ENCODE measurements around the gene STK10. TPM values are rescaled to one million over a fixed set of nuclear protein-coding genes. Genes with fewer than 3 reads are reported as not detected.

Gene STK10
- total RNA-seq, 1 experiment from 2014 or later = 18.1 TPM

DNA sequence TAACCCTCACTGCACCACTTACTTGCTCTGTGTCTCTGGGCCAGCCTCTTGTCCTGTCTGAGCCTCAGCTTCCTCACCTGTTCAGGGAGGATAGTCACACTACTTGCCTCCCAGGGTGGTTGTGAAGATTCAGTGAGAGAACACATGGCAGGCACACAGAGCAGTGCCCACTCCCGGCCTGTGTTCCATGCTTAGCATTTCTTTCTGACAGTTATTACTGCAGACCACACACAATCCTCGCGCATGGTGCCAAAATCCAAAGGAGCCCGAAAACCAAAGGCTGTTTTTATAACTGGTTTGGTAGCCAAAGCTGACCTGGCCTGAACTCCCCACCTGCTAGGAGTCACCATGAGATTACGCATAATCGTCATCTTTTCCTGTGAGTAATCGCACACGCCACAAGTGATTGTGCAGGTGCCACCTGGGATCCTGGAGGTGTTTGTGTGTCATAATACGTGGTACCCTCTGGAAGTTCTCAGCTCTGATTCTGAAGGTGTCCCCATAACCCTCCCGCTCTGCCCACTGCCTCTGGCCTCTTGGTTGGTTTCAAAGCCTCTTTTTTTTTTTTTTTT is 97.0 kb downstream of the STK10 start:
- no peak for DNase-seq (ENCODE audit: low read depth)

DNA sequence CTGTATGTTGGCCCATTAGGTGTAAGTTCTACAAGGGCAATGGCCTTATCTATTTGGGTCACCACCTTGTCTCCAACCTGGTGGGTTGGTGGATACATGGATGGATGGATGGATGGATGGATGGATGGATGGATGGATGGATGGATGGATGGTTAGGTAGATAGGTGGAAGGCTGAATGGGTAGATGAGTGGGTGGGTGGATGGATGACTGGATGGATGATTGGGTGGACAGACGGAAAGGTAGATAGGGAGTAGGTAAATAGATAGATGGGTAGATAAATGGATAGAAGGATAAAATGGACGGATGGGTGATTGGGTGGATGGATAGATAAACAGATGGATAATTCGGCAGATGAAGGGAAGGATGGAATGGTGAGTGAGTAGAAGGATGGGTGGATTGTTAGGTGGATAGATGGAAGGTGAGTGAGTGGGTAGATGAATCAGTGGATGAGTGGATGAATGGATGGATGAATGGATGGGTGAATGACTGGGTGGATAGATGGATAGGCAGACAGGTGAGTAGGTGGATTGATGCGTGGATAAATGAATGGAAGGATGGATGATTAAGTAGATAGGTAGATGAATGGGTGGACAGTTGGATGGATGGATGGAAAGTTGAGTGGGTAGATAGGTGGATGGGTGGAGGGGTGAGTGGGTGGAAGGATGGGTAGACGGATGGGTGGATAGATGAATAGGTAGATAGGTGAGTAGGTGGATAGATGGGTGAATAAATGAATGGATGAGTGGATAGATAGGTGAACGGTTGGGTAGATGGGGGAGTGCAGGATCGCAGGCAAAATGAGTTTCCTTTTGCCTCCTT is 98.5 kb downstream of the STK10 start:
- DNase-seq (ENCODE audit: low read depth) = no peak

DNA sequence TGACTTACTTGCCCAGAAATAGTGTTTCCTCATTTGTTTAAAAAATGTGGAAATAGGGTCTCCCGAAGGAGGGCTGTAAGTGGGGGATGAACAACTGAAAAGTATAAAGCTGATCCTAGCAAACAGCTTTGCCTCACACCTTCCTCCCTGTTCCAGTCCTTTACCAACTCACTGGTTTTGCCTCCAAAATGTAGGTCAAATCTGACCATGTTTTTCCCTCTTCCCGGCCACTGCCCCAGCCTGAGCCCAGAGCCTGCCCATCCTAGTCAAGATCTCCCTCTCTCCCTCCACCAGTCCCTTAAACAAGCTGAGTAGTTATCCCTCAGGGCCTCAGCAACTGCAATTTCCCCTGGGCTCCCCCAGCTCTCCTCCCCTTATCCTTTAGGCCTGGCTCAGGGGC is 99.2 kb downstream of the STK10 start:
- DNase-seq (ENCODE audit: low read depth) = no peak

DNA sequence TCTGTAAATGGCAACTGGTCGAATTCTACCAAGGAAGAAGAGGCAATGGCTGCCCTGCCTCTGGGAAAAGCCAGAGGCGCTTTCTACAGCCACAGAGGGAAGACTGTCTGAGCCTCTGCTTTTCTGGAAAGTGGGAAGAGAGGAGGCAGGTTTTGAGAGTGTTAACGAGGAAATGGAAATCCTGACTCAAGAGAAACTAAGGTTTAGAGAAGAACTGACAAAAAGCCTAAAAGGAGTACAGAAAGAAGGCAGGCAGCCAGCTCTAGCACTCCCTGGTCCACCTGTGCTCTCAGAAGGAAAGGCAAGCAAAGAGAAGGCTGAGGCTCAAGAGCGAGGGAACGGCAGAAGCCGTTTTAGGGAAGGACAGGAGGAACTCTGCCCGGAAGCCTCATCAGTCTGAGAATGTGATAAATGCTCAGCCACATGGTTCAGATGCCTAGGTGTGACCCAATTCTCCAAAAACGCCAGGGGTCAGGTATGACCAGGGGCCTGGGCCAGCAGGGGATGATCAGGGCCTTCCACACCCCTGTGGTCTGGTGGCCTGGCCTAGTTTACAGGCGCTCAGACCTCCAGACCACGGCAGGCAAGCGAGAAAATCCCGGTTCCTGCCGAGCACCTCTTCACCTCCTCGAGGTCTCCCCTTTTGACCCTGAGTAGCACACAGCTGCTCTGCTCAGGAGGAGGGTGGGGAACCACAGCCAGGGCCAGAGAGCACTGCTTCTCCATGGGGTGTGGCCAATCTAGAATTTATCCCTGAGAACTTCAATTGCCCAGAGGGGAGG is 101.6 kb downstream of the STK10 start:
- DNase-seq (ENCODE audit: low read depth) = no peak

DNA sequence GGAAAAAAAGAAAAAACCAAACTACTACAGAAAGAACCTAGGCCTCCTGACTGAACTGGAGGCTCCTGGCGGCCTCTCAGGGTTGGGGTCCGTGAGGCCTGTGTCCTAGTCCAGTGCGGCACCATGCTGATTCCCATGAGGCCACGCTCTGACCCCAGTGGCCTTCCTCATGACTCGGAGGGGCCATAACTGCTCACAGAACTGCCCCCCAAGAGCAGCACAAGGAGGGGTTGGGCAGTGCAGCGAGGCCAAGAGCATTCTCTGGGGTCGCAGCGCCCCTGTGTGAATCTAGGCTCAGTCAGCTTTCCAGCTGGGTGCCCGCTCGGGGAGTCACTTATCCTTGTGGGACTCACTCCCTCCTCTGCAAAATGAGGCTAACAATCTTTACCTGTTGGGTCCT is 102.3 kb downstream of the STK10 start:
- DNase-seq (ENCODE audit: low read depth) = no peak

DNA sequence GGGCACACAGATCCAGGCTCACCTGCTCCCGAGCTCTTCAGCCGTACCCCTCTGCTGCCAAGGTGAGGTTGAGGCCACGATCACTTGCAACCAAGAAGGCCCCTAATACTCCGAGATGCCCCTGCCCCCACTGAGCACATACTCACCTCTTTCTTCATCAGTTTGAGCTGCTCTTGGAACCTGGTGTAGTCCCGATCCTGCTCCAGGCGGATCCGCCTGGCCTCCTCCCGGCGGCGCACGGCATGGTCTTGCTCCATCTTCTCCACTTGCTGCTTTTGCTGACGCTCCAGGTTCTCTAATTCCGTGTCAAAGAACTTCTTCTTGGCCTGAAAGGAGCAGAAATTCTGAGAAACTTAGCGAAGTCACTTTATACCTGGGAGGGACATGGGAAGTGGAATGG is 105.8 kb downstream of the STK10 start:
- no peak for DNase-seq (ENCODE audit: low read depth)

DNA sequence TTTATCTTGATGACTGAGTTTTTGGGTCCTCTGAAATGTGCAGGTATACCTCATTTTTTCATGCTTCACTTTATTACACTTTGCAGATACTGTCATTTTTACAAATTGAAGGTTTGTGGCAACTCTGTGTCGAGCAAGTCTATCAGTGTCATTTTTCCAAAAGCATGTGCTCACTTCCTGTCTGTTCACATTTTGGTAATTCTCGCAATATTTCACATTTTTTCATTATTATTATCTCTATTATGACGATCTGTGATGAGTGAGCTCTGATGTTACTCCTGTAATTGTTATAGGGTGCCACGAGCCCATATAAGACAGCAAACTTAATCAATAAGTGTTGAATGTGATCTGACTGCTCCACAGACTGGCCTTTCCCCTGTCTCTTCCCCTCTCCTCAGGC is 108.1 kb downstream of the STK10 start:
- no peak for DNase-seq (ENCODE audit: low read depth)

DNA sequence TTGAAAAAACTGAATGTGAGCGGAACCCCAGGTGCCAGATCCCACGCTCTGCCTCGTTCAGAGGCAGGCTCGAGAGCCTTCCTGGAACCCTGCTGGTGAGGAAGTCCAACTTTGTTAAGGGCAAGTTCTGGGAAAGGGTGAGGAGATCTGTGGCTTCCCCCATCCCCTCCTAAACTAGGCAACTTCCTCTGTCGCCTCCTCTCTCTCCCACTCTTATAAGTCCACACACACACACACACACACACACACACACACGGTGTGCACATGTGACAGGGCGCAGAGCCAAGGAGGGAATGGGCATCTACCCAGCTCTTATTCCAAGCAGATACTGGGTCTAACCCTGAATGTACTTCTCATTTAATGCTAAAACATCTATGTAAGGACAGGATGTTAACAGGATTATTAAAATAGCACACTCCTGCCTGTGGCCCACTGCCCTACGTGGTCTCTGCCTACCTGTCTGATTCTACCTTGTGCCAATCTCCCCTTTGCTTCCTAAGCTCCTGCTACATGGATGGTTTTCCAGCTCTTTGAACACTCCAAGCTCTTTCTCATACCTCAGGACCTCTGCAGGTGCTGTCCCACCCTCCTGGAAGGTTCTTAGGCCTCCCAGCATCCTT is 109.2 kb downstream of the STK10 start:
- DNase-seq (ENCODE audit: low read depth) = no peak

DNA sequence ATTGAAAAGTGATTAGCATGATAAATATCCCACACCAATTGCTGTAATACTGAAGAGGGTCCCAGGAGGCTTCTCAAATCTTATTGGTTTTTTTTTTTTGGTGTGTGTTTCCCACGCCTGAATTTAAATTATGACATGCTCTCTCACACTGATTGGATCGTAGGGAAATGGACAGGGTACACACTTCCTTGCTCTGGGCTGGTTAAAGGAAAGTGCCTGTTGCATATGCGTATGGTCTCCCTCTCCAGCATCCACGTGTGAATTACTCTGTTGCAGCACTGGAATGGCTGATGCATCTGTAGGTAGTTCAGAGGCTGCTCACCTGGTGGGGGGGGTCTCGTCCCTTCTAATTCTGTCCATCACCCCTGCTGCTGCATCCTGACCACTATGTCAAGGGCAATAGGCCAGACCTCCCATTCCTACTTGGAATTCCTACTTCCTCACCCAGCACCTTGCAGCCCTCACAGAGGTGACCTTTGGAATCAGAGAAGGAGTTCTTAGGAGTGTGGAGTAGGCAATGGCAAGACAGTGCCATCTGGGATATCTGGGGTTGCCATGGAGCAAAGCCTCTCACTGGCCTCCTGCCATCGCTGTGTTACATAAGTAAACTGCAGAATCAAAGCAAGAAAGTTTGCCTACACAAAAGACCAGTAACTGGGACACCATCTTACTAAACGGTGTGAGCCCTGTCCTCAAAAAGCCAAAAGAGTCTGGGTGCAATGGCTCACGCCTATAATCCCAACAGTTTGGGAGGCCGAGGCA is 110.2 kb downstream of the STK10 start:
- DNase-seq (ENCODE audit: low read depth) = no peak

DNA sequence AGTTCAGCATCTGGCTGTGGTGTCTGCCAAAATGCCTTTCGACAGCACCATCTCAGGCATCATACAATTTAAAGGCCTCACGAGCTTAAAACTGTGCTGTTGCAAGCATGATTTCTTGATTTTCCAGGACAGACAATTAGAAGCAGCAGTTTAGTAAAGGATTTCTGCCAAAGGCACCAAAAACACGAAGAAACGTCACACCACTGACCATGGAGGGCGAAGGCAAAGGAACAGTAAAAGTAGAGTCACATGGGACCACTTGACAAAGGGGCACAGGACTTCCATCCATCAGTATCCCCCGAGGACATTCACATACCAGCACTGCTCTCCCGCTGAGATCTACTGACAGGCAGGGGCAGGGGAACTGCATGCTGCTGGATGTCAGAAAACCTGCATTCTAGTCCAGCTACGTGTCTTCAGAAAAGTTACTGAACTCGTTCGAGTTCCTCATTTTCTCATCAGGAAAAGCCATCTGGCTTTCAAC is 111.2 kb downstream of the STK10 start:
- no peak for DNase-seq (ENCODE audit: low read depth)

DNA sequence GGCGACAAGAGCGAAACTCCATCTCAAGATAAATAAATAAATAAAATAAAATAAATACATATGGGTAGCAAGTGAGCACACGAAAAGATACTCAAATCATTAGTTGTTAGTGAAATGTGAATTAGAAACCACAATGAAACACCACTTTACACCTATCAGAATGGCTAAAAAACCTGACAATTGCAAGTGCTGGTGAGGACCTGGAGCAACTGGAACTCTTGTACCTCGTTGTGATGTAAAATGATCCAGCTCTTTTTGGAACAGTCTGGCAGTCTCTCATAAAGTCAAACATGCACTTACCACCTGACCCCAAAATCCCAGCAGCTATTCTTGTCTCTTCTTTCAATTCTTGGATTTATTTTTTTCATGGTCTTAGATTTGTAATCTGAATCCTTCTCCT is 112.4 kb downstream of the STK10 start:
- DNase-seq (ENCODE audit: low read depth) = no peak

DNA sequence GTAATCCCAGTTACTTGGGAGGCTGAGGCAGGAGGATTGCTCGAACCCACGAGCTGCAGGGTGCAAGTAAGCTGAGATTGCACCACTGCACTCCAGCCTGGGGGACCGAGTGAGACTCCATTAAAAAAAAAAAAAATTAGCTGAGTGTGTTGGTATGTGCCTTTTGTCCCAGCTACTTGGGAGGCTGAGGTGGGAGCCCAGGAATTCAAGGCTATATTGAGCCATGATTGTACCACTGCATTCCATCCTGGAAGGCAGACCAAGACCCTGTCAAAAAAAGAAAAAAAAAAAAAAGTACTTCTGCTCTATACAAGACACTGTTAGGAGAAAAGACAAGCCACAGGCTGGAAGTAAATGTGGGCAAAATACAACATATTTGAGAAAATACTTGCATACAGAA is 113.1 kb downstream of the STK10 start:
- DNase-seq (ENCODE audit: low read depth) = no peak

DNA sequence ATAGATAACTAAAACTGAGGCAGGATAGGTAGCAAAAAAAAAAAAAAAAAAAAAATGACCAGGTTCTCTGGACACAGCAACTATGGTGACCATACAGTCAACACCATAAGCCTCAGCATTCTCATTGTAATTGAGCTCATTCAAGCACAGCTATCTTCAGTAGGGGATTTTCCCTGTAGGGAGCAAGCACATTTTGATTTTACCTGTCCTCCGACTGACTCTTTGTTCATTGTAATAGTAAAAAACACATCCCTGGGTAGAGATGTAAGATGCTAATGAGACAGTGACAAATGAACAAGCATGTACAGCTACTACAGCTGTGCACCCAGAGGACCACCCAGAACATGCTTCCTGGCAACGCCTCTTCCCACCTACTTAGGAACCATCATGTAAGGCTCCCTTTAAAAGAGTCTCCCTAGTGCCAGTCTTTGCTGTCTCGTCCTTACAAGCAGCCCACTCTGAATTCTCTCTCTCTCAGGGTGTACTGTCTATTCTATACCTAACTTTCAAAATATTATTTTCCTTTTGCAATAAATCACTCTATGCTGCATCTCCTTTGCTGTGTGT is 116.6 kb downstream of the STK10 start:
- DNase-seq (ENCODE audit: low read depth) = no peak

DNA sequence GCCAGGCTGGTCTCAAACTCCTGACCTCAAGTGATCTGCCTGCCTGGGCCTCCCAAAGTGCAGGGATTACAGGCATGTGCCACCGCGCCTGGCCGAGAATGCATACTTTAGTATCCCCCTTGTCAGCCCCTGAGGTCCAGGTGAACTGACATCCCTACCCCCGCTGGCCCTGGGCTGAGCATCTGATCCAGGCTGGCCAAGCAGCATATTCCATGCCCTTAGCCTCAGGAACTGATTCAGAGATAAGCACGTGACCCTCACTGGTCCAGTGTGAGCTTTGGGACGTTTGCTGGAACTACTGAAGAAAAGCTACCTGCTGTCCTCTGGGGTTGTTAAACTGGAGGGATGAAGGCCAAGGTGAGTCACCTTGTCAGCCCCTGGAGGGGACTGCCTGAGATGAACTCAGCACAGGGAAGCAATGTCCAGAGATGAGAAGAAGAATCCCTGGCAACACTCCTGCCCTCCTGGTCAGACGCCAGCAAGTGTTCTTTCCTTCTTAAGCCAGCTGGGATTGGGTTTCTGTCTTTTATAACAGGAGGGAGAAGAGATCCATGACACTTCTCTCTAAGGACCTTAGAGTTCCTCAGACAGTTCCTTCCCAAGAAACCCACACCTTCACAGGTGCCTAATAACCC is 122.5 kb downstream of the STK10 start:
- DNase-seq (ENCODE audit: low read depth) = peak; percentile 22

DNA sequence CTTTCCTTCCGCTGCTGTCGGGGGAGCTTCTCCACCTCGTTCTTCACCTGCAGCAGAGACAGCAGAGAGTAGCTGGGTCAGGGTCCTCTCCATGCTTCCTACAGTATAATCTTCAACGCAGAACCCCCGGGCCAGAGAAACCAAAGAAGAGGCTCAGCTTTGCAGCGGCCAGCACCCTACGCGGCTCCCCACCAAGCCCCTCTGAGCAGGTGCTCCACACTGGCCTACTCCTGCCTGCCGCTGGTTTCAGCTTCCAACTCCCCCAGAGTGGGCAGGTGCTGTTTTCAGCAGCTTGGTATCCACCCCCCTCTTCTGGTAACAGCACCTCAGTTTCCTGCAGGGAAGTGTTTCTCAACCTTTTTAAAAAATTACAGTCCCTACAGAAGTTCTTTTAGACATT is 123.3 kb downstream of the STK10 start:
- no peak for DNase-seq (ENCODE audit: low read depth)

DNA sequence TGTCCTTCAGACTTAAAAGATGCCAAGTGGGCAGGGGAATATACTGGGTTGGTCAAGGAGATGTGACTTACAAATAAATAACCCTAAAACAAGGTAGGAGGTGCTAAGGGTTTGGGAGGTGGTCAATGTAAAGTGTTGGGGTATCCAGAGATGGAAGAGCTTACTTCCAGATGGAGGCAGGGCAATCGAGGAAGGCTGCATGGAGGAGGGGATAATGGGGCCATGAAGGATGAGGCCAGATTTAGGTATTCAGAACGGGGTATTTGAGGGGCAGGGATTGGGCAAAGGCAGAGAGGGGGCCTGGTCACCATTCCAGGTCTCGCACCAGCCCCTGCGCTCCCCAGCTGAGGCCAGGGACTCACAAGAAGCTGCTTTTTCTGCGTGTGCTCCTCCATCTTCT is 123.7 kb downstream of the STK10 start:
- DNase-seq (ENCODE audit: low read depth) = no peak

DNA sequence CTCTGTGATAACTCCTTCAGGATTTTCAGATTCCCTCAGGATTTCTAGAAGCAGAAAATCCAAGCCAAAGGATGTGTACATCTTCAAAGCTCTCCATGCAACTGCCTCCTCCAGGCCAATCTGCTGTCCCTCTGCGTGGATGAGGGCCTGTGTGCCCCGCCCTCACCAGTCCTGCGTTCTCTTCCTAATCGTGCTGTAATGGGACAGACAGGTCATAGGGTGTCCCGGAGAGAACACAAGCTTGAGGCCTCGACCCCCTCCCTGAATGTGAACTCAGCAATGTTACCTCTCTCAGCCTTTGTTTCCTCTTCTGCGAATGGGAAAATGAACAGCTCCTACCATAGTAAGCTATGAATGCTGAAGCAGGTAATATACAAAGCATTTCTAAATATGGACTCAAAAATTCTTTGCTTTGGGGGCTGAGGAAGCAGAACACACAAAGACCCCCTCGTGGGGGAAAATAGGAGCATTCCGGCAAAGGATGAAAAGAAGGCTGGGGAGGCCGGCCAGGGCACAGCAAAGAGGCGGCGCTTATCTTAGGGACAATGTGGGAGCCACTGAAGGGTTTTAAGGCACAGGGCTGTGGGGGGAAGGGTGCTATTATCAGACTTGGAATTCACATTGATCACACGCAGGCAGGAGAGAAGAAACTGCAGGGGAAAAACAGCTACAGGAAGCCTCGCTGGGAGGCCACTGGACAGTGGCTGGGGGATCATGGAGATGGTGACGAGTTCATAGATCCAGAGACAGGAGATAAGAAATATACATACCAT is 124.4 kb downstream of the STK10 start:
- no peak for DNase-seq (ENCODE audit: low read depth)

DNA sequence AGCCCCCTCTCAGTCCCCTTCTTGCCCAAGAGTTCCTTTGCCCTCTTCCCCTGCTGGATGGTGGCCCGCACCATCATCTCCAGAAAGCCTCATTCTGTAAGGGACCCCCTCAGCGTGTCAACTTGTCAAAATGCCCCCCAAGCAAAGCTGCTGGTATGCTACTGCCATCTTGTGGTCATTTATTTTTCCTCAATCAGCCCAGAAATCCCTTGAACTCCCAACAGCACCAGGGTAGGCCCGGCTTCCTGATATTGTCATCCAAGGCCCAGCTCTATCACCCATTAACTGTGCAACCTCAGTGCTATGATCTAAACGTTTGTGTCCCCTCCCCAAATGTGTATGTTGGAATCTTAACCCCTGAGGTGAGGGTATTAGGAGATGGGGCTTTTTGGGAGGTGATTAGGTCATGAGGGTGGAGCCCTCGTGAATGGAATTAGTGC is 128.3 kb downstream of the STK10 start:
- DNase-seq (ENCODE audit: low read depth) = no peak

DNA sequence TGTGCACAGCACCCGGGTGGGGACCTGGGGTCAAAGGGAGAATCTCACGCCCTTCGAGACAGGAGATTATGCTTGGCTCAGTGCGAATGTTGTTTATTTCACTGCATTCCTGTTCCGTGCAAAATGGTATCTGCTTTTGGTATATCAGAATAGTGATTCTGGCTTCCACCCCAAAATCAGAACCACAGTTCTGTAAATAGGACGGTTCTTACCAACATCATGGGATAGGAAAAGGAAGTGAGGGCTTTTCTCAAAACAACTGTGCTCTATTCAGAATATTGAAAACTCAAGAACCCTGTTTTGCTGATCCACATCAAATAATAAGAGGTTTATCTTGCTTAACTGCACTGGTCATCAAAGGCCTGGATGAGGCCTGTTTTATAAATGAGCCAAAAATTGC is 129.9 kb downstream of the STK10 start:
- no peak for DNase-seq (ENCODE audit: low read depth)

DNA sequence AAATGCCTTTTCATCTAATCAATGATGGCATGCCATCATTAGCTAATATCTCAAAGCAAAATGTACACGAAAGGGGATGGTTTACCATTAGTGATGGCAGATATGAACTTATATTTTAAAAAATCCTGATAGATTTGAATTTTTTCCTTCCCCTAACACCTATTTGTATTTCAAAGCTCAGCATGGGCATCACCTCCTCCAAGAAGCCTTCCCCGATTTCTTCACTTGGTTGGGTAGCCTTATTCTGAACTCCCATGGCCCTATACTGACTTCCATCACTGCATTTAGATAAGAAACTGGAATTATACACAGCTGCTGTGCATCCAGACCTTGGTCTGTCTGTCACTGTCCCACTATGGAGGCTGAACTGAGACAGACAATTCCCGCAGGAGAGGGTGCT is 132.0 kb downstream of the STK10 start:
- no peak for DNase-seq (ENCODE audit: low read depth)
